WTC11 (cell line): ENCODE measurements around the gene MRPL14.

Experiments used
- FOXP1 ChIP-seq: sonication (generic); formaldehyde crosslinking; IDR thresholded peaks from 2 replicates; pipeline ENCODE4 v1.8.0; 2022; ENCODE audit warnings: missing genetic modification reagents, mild to moderate bottlenecking, moderate library complexity, borderline replicate concordance
- NFYB ChIP-seq: sonication (generic); formaldehyde crosslinking; conservative IDR thresholded peaks from 2 replicates; pipeline ENCODE4 v1.8.0; 2022; ENCODE audit warnings: low read depth, missing genetic modification reagents
- OVOL2 ChIP-seq: fragments of 250-450 bp; sonication (Bioruptor Pico); IDR thresholded peaks from 2 replicates; pipeline ENCODE4 v1.9.0; 2021; ENCODE audit warnings: mild to moderate bottlenecking, borderline replicate concordance
- SMAD4 ChIP-seq: sonication (generic); formaldehyde crosslinking; IDR thresholded peaks from 2 replicates; pipeline ENCODE4 v1.8.0; 2022; ENCODE audit warnings: mild to moderate bottlenecking, missing genetic modification reagents
- TCF7 ChIP-seq: sonication (generic); formaldehyde crosslinking; IDR thresholded peaks from 2 replicates; pipeline ENCODE4 v1.8.0; 2022; ENCODE audit warnings: mild to moderate bottlenecking, low read depth, missing genetic modification reagents, moderate library complexity
- ZNF232 ChIP-seq: sonication (generic); formaldehyde crosslinking; IDR thresholded peaks from 2 replicates; pipeline ENCODE4 v1.8.0; 2022; ENCODE audit warnings: mild to moderate bottlenecking, missing genetic modification reagents
- TF ChIP-seq, protein P1 (sequence below): fragments of 200-600 bp; IDR thresholded peaks from 2 replicates; pipeline ENCODE4 v1.8.0; 2022; ENCODE audit warnings: antibody characterized with exemption
- TF ChIP-seq, protein P2 (sequence below): sonication (generic); formaldehyde crosslinking; IDR thresholded peaks from 2 replicates; pipeline ENCODE4 v1.8.0; 2022; ENCODE audit warnings: mild to moderate bottlenecking, missing genetic modification reagents
- TF ChIP-seq, protein P3 (sequence below): sonication (generic); formaldehyde crosslinking; conservative IDR thresholded peaks from 2 replicates; pipeline ENCODE4 v1.8.1; 2022; ENCODE audit warnings: mild to moderate bottlenecking, missing genetic modification reagents
- TF ChIP-seq, protein P4 (sequence below): sonication (generic); formaldehyde crosslinking; IDR thresholded peaks from 2 replicates; pipeline ENCODE4 v1.8.1; 2023; ENCODE audit warnings: mild to moderate bottlenecking, missing genetic modification reagents, moderate library complexity
- TF ChIP-seq, protein P5 (sequence below): fragments of 250-450 bp; sonication (Bioruptor Pico); conservative IDR thresholded peaks from 2 replicates; pipeline ENCODE4 v1.9.0; 2021; ENCODE audit warnings: mild to moderate bottlenecking
- TF ChIP-seq, protein P6 (sequence below): sonication (generic); formaldehyde crosslinking; IDR thresholded peaks from 2 replicates; pipeline ENCODE4 v1.8.1; 2022; ENCODE audit warnings: low read depth, mild to moderate bottlenecking, moderate library complexity, missing genetic modification reagents, borderline replicate concordance

DNA sequence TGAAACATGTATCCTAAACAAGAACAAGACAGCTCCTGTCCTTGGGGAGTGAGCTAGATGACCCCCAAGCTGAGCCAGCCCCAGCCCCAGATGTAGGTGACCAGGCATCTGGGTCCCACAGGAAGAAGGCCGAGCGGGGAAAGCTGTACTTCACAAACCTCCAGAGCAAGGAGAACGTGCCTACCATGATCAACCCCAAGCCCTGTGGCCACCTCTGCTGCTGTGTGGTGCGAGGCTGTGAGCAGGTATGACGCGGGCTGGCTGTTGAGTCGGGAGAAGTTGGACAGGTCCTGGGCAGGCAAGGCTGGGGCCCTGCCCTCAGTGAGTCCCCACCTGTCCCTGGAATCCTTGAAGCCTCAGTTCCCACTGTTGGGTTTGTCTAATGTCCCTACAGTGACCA, 20.0 kb upstream of the MRPL14 start:
- TF ChIP-seq, protein P1, sequence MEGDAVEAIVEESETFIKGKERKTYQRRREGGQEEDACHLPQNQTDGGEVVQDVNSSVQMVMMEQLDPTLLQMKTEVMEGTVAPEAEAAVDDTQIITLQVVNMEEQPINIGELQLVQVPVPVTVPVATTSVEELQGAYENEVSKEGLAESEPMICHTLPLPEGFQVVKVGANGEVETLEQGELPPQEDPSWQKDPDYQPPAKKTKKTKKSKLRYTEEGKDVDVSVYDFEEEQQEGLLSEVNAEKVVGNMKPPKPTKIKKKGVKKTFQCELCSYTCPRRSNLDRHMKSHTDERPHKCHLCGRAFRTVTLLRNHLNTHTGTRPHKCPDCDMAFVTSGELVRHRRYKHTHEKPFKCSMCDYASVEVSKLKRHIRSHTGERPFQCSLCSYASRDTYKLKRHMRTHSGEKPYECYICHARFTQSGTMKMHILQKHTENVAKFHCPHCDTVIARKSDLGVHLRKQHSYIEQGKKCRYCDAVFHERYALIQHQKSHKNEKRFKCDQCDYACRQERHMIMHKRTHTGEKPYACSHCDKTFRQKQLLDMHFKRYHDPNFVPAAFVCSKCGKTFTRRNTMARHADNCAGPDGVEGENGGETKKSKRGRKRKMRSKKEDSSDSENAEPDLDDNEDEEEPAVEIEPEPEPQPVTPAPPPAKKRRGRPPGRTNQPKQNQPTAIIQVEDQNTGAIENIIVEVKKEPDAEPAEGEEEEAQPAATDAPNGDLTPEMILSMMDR: no peak
- TF ChIP-seq ZNF232 (CRISPR knock-in tag) (no peak), SMAD4 (CRISPR knock-in tag) (no peak), OVOL2 (no peak), TCF7 (CRISPR knock-in tag) (no peak), NFYB (CRISPR knock-in tag) (no peak), FOXP1 (no peak)
- TF ChIP-seq, protein P2, sequence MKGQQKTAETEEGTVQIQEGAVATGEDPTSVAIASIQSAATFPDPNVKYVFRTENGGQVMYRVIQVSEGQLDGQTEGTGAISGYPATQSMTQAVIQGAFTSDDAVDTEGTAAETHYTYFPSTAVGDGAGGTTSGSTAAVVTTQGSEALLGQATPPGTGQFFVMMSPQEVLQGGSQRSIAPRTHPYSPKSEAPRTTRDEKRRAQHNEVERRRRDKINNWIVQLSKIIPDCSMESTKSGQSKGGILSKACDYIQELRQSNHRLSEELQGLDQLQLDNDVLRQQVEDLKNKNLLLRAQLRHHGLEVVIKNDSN (CRISPR knock-in tag): no peak
- TF ChIP-seq, protein P3, sequence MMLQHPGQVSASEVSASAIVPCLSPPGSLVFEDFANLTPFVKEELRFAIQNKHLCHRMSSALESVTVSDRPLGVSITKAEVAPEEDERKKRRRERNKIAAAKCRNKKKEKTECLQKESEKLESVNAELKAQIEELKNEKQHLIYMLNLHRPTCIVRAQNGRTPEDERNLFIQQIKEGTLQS: no peak
- TF ChIP-seq, protein P4, sequence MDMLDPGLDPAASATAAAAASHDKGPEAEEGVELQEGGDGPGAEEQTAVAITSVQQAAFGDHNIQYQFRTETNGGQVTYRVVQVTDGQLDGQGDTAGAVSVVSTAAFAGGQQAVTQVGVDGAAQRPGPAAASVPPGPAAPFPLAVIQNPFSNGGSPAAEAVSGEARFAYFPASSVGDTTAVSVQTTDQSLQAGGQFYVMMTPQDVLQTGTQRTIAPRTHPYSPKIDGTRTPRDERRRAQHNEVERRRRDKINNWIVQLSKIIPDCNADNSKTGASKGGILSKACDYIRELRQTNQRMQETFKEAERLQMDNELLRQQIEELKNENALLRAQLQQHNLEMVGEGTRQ (CRISPR knock-in tag): no peak
- TF ChIP-seq, protein P5, sequence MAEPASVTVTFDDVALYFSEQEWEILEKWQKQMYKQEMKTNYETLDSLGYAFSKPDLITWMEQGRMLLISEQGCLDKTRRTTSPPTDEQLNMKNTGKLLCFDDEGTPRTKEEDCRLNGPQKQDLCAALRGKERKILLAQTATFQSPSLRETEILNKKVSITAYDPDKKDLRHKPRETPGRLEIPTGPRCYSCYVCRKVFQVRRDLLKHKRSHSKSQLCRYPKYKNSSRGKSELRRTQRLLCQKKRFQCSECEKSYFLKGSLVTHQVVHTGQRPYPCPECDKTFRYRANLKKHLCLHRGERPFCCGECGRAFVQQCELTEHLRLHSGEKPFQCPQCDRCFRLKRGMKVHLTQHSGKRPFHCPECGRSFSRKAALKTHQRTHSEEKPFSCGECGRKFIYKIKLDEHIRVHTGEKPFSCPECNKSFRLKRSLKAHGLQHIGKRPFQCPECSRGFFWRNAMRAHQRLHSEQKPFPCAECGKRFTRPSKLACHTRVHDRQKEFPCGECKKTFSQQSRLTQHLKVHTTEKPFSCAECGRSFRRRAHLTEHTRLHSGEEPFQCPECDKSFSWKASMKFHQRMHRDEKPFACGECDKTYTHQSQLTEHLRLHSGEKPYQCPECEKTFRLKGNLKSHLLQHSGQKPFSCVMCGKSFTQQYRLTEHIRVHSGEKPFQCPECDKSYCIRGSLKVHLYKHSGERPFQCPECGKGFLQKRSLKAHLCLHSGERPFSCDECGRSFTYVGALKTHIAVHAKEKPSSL: no peak
- TF ChIP-seq, protein P6, sequence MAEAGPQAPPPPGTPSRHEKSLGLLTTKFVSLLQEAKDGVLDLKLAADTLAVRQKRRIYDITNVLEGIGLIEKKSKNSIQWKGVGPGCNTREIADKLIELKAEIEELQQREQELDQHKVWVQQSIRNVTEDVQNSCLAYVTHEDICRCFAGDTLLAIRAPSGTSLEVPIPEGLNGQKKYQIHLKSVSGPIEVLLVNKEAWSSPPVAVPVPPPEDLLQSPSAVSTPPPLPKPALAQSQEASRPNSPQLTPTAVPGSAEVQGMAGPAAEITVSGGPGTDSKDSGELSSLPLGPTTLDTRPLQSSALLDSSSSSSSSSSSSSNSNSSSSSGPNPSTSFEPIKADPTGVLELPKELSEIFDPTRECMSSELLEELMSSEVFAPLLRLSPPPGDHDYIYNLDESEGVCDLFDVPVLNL (CRISPR knock-in tag): no peak
